OCI-LY7 (cell line): ENCODE measurements around the gene CDX1. TPM values are rescaled to one million over a fixed set of nuclear protein-coding genes. Genes with fewer than 3 reads are reported as not detected.
A peak's percentile ranks its signal among the peaks of the same experiment; 100 is the strongest.

Experiments used
- BruUV-seq: library from RNA; stranded (reverse); fragments of 400-500 nt; replicated peaks from 2 replicates; lab custom pipeline; 2021; lab: Mats Ljungman, UMichigan
- CTCF ChIA-PET: fragments of 300-600 bp; sonication (Branson Sonifier 250); formaldehyde crosslinking; loops from one replicate; lab custom pipeline; 2022; ENCODE audit warnings: antibody characterized with exemption; ENCODE audit not compliant: unreplicated experiment; lab: Charles Lee
- POLR2A ChIA-PET: fragments of 300-600 bp; sonication (Branson Sonifier 250); formaldehyde crosslinking; loops from one replicate; lab custom pipeline; 2022; ENCODE audit warnings: antibody characterized with exemption; lab: Charles Lee
- DNase-seq: peaks from one replicate; pipeline ENCODE4 v3.0.0-alpha.2; 2015; ENCODE audit warnings: low spot score
- H2AFZ ChIP-seq: fragments of 200-600 bp; sonication (generic), shearing (Covaris generic); 2 replicates; pipeline ENCODE4 v1.6.1; 2014; ENCODE audit warnings: mild to moderate bottlenecking, antibody characterized with exemption, low read length, moderate library complexity
- H3K27ac ChIP-seq: fragments of 200-600 bp; sonication (generic); 2 replicates; pipeline ENCODE4 v1.5.1; 2014; ENCODE audit warnings: mixed run types, low read depth, mild to moderate bottlenecking, moderate library complexity, low read length, inconsistent platforms; ENCODE audit not compliant: poor library complexity, severe bottlenecking
- H3K36me3 ChIP-seq: fragments of 200-600 bp; sonication (generic); 2 replicates; pipeline ENCODE4 v1.6.1; 2014; ENCODE audit warnings: mild to moderate bottlenecking, antibody characterized with exemption, low read length, moderate library complexity, mixed read lengths; ENCODE audit not compliant: insufficient read depth
- H3K4me1 ChIP-seq: fragments of 200-600 bp; sonication (generic); 2 replicates; pipeline ENCODE4 v1.5.1; 2014; ENCODE audit warnings: mild to moderate bottlenecking, low read length; ENCODE audit not compliant: insufficient read depth, poor library complexity, severe bottlenecking
- H3K4me2 ChIP-seq: fragments of 200-600 bp; sonication (generic); 2 replicates; pipeline ENCODE4 v1.6.1; 2014; ENCODE audit warnings: mild to moderate bottlenecking, low read length
- H3K4me3 ChIP-seq: fragments of 200-600 bp; sonication (generic); 2 replicates; pipeline ENCODE4 v1.5.1; 2014; ENCODE audit warnings: mild to moderate bottlenecking, low read depth, low read length; ENCODE audit not compliant: poor library complexity, severe bottlenecking
- H3K79me2 ChIP-seq: fragments of 200-600 bp; sonication (generic); 2 replicates; pipeline ENCODE4 v1.6.1; 2016; ENCODE audit warnings: low read depth, mild to moderate bottlenecking, low read length, moderate library complexity, mixed read lengths; ENCODE audit not compliant: insufficient read depth
- H3K9me2 ChIP-seq: fragments of 200-600 bp; sonication (generic); 2 replicates; pipeline ENCODE4 v1.6.1; 2016; ENCODE audit warnings: mild to moderate bottlenecking, low read length, mixed read lengths; ENCODE audit not compliant: insufficient read depth
- H3K9me3 ChIP-seq: fragments of 200-600 bp; sonication (generic); 2 replicates; pipeline ENCODE4 v1.6.1; 2014; ENCODE audit warnings: mild to moderate bottlenecking, mixed run types, low read length, mixed read lengths
- H4K20me1 ChIP-seq: fragments of 200-600 bp; sonication (generic); 2 replicates; pipeline ENCODE4 v1.6.1; 2014; ENCODE audit warnings: mild to moderate bottlenecking, antibody characterized with exemption, low read length, moderate library complexity, mixed read lengths; ENCODE audit not compliant: insufficient read depth
- EZH2phosphoT487 ChIP-seq: fragments of 200-600 bp; sonication (generic); IDR thresholded peaks from 2 replicates; pipeline ENCODE4 v1.6.1; 2018; ENCODE audit warnings: low read depth, borderline replicate concordance, mild to moderate bottlenecking, mixed run types, antibody characterized with exemption, low read length, moderate library complexity, mixed read lengths
- intact Hi-C: fragments of 100-400 bp; cut with micrococcal nuclease; formaldehyde crosslinking; loops from one replicate; pipeline ENCODE4 v1.10.0; 2022; ENCODE audit not compliant: unreplicated experiment
- total RNA-seq, 2 experiments: library from RNA; depleted of rRNA in 1 of 2; stranded (reverse); fragments of >200 nt in 1 of 2; shearing (Covaris generic) in 1 of 2; gene quantifications; 2 replicates each; pipeline ENCODE4 v1.2.3, GENCODE V29; 2014 to 2022
- TF ChIP-seq, protein P1 (sequence below): fragments of 200-600 bp; sonication (generic); conservative IDR thresholded peaks from 2 replicates; pipeline ENCODE4 v1.5.1; 2014; ENCODE audit warnings: mild to moderate bottlenecking, antibody characterized with exemption, low read length, moderate library complexity, mixed read lengths

Gene CDX1
- total RNA-seq, 2 experiments from 2014 or later = not detected

DNA sequence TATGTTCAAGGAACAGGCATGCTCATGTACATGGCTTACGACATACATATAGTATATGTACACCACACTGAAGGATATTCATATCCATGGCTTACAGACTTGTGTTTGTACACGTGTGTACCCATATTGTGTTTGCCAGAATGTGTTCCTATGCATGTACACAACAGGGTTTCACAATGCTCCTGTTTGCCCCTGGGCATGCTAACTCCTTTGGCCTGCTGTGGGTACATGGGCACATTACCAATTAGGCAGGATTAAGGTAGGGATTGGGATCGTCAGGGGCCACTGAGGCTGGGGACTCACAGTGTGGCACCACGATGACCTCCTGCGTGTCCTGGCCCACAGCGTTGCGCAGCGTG, 37.1 kb upstream of the CDX1 start:
- BruUV-seq = no TSS peak
- H3K4me3 ChIP-seq = no peak overlapping the region
- no peaks in the 10 kb centered on the region for H3K79me2 ChIP-seq
- no peak overlapping the region for H3K4me2 ChIP-seq
- ChIA-PET CTCF (no interaction called here), POLR2A (no interaction called here)
- H3K36me3 ChIP-seq = no peaks in the 10 kb centered on the region
- no peak overlapping the region for H3K27ac ChIP-seq
- H4K20me1 ChIP-seq = no peaks in the 10 kb centered on the region; the same call in 1 of the 2 replicates
- intact Hi-C loops = no loop called here
- H3K9me3 ChIP-seq = no peaks in the 10 kb centered on the region
- no peak for DNase-seq
- H3K4me1 ChIP-seq = no peaks in the 10 kb centered on the region
- TF ChIP-seq EZH2phosphoT487 = no peak
- no peaks in the 10 kb centered on the region for H3K9me2 ChIP-seq
- H2AFZ ChIP-seq = no peak overlapping the region

DNA sequence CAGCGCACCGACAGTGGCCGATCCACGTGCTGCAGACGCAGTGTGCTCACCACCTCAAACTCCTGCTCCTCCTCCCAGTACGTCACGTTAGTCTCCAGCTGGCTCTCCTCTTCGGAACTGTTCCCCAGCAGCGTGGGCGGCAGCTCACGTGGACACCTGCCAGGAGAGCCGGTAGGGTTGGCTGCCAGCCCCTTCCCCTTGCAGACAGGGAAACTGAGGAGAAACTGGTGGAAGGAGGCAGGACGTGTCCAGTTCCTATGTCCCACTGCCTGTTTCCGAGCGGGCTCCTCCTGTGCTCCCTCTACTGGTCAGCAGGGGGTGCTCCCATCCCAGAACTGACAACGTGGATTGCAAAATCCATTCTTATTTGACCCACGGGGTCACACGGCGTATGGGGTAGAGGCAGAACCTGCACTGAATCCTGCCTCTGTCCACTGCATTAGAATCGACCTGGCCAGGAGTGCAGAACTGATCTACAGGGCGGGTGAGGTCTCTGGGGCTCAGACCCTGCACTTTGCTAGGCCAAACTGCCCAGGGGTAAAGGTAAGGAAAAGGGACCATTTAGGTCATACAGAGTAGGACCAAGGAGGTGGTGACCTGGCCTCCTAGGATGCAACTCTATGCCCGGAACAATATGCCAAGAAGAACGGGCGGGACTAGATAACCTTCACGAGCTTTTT, 36.6 kb upstream of the CDX1 start:
- Histone ChIP-seq H2AFZ (no peak overlapping the region), H3K27ac (no peak overlapping the region), H3K36me3 (no peaks in the 10 kb centered on the region), H3K9me2 (no peaks in the 10 kb centered on the region), H3K4me2 (no peak overlapping the region), H3K9me3 (no peaks in the 10 kb centered on the region), H3K4me3 (no peak overlapping the region), H3K79me2 (no peaks in the 10 kb centered on the region), H3K4me1 (no peaks in the 10 kb centered on the region), H4K20me1 (no peaks in the 10 kb centered on the region; the same call in 1 of the 2 replicates)
- TF ChIP-seq EZH2phosphoT487 = no peak
- TF ChIP-seq, protein P1, sequence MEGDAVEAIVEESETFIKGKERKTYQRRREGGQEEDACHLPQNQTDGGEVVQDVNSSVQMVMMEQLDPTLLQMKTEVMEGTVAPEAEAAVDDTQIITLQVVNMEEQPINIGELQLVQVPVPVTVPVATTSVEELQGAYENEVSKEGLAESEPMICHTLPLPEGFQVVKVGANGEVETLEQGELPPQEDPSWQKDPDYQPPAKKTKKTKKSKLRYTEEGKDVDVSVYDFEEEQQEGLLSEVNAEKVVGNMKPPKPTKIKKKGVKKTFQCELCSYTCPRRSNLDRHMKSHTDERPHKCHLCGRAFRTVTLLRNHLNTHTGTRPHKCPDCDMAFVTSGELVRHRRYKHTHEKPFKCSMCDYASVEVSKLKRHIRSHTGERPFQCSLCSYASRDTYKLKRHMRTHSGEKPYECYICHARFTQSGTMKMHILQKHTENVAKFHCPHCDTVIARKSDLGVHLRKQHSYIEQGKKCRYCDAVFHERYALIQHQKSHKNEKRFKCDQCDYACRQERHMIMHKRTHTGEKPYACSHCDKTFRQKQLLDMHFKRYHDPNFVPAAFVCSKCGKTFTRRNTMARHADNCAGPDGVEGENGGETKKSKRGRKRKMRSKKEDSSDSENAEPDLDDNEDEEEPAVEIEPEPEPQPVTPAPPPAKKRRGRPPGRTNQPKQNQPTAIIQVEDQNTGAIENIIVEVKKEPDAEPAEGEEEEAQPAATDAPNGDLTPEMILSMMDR = peak; percentile 89
- POLR2A ChIA-PET = no interaction called here
- BruUV-seq = no TSS peak
- CTCF ChIA-PET = no interaction called here
- DNase-seq = peak; percentile 53
- intact Hi-C loops = loop anchor here (1.0 to 2.0 kb wide), 2 partner anchors 88 to 221 kb away; no protein-coding TSS in a partner anchor

DNA sequence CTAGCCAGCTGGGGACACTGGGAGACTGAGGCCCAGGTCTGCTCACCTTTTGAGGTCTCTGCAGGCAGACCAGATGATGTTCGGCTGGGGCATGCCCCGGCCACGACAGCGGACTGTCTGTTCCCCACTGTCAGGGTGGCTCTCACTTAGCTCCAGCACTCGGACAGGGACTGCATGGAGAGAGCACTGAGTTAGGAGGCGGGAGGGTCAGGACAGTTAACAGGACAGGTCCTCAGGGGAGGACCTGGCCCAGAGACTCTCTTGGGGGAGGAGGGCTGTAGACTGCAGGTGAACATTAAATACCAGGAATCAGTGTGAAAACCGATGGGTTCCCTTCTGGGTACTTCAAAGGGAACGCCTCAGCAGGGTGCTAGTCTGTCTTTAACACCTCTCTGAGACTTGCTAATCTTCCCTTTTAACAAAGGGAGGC, 36.1 kb upstream of the CDX1 start:
- TF ChIP-seq EZH2phosphoT487 = no peak
- TF ChIP-seq, protein P1 = no peak
- POLR2A ChIA-PET = no interaction called here
- Histone ChIP-seq H3K4me2 (no peak overlapping the region), H4K20me1 (no peaks in the 10 kb centered on the region; the same call in 1 of the 2 replicates), H3K27ac (no peak overlapping the region), H3K4me1 (no peaks in the 10 kb centered on the region), H2AFZ (no peak overlapping the region), H3K79me2 (no peaks in the 10 kb centered on the region), H3K36me3 (no peaks in the 10 kb centered on the region), H3K9me2 (no peaks in the 10 kb centered on the region), H3K4me3 (no peak overlapping the region), H3K9me3 (no peaks in the 10 kb centered on the region)
- no TSS peak for BruUV-seq
- CTCF ChIA-PET = interaction anchor here (0.6 kb wide), 1 partner anchor 276 kb away, joined by 3 read pairs; no protein-coding TSS in a partner anchor
- intact Hi-C loops = loop anchor here (1.0 to 2.0 kb wide), 2 partner anchors 88 to 220 kb away; no protein-coding TSS in a partner anchor
- DNase-seq = no peak
